HG02759 (cell line): ENCODE results near the gene PLEKHH3.
"Not testable (repeated sequence)": the region's sequence is repeated elsewhere in the genome, so short reads cannot be mapped to it uniquely, and the experiment has no call there.

ENCODE experiments used
- ATAC-seq: cut with Tn5 transposase; IDR thresholded peaks from one replicate; pipeline ENCODE4 v1.9.1; 2021; ENCODE audit warnings: mild to moderate bottlenecking, moderate library complexity; ENCODE audit not compliant: unreplicated experiment

PLEKHH3 gene

GRCh38 chr17:42640121-42640520 lies 36.7 kb downstream of the PLEKHH3 start:
- no peak for ATAC-seq

GRCh38 chr17:42639525-42640113 lies 37.2 kb downstream of the PLEKHH3 start:
- ATAC-seq: no peak

- ATAC-seq: no peak
These were observed 43.8 kb downstream of the PLEKHH3 start for GRCh38 chr17:42632949-42633444.

GRCh38 chr17:42629411-42630009 lies 47.3 kb downstream of the PLEKHH3 start:
- no peak for ATAC-seq

- ATAC-seq: not testable (repeated sequence)
These were observed 49.6 kb downstream of the PLEKHH3 start for GRCh38 chr17:42627032-42627764.

GRCh38 chr17:42623732-42624596 lies 52.8 kb downstream of the PLEKHH3 start:
- no peak for ATAC-seq

GRCh38 chr17:42623271-42623670 lies 53.5 kb downstream of the PLEKHH3 start:
- ATAC-seq: no peak

- not testable (repeated sequence) for ATAC-seq
These were observed 54.8 kb downstream of the PLEKHH3 start for GRCh38 chr17:42621987-42622386.

GRCh38 chr17:42618442-42619150 lies 58.2 kb downstream of the PLEKHH3 start:
- ATAC-seq: peak; percentile 75

GRCh38 chr17:42617956-42618431 lies 58.8 kb downstream of the PLEKHH3 start:
- peak; percentile 18 for ATAC-seq
